ENCODE data around the gene RNF17. TPM values are rescaled to one million over a fixed set of nuclear protein-coding genes. Genes with fewer than 3 reads are reported as not detected.

Gene RNF17
- total and polyA plus RNA-seq, 8 donors: 0.15 to 0.43 (median 0.18) TPM; not detected in 5

DNA sequence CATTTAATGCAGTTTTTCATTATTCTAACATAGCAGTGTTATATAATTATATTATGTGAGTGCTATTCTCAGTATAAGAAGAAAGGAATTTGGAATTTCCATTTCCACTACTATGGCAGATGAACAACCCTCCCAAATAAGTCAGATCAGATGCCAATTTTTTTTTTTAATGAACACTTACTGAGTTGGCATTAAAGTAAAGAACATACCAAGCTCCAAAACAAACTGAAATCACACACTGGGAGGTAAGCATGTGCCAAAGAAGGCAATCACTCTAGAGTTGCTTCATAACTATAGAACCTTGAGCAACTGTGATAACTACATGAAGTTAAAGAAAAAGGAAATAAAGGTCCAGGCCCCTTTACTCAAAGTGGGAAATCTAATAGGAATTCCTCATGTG, 90.3 kb downstream of the RNF17 start:
- no peak for DNase-seq
- intact Hi-C loops (cut with DNase I; ENCODE audit: low total_unique reads): no loop called here
- TF ChIP-seq POLR2A (IDR thresholded peaks at IDR 0.05): no peak
- TF ChIP-seq, protein P1, sequence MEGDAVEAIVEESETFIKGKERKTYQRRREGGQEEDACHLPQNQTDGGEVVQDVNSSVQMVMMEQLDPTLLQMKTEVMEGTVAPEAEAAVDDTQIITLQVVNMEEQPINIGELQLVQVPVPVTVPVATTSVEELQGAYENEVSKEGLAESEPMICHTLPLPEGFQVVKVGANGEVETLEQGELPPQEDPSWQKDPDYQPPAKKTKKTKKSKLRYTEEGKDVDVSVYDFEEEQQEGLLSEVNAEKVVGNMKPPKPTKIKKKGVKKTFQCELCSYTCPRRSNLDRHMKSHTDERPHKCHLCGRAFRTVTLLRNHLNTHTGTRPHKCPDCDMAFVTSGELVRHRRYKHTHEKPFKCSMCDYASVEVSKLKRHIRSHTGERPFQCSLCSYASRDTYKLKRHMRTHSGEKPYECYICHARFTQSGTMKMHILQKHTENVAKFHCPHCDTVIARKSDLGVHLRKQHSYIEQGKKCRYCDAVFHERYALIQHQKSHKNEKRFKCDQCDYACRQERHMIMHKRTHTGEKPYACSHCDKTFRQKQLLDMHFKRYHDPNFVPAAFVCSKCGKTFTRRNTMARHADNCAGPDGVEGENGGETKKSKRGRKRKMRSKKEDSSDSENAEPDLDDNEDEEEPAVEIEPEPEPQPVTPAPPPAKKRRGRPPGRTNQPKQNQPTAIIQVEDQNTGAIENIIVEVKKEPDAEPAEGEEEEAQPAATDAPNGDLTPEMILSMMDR (IDR thresholded peaks at IDR 0.05): no peak
- TF ChIP-seq EP300 (IDR thresholded peaks at IDR 0.05): no peak
- no peak for TF ChIP-seq POLR2AphosphoS5 (IDR thresholded peaks at IDR 0.05)

DNA sequence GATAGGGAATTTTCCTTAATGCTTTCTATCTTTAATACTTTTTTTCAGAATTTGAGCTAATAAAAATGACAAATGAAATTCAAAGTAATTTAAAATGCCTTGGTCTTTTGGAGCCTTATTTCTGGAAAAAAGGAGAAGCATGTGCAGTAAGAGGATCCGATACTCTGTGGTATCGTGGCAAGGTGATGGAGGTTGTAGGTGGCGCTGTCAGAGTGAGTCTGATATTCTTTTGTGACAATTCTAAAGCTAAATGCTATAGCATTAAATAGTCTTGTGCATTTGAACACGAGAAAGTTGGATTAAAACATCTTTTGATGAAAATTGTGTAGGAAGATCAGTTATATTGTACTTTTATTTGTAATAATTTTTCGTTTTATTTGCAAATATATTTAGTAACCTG, 95.0 kb downstream of the RNF17 start:
- WGBS, 5 donors: 72 to 82% (median 79%) methylated on average over 5 of the region's 5 CpGs
- Histone ChIP-seq H3K36me3 (no peaks in the 10 kb centered on the region), H3K9me3 (no peaks in the 10 kb centered on the region), H3K4me3 (no peak overlapping the region), H3K4me1 (no peaks in the 10 kb centered on the region), H3K27me3 (peaks cover 0 to 4% (median 0%) of the 10 kb centered on the region in 3 donors), H3K27ac (no peak overlapping the region)
- DNase-seq: no peak
- TF ChIP-seq POLR2A (IDR thresholded peaks at IDR 0.05): no peak
- TF ChIP-seq, protein P1 (IDR thresholded peaks at IDR 0.05): no peak
- TF ChIP-seq POLR2AphosphoS5 (IDR thresholded peaks at IDR 0.05): no peak
- no peak for TF ChIP-seq EP300 (IDR thresholded peaks at IDR 0.05)
- intact Hi-C loops (cut with DNase I; ENCODE audit: low total_unique reads): no loop called here

More for the DNA sequence above, 90.3 kb downstream of the RNF17 start:
- Histone ChIP-seq H3K36me3 (no peaks in the 10 kb centered on the region), H3K9me3 (no peaks in the 10 kb centered on the region), H3K27me3 (peaks cover 0 to 4% (median 0%) of the 10 kb centered on the region in 3 donors), H3K4me1 (no peaks in the 10 kb centered on the region), H3K4me3 (no peak overlapping the region), H3K27ac (no peak overlapping the region)

DNA sequence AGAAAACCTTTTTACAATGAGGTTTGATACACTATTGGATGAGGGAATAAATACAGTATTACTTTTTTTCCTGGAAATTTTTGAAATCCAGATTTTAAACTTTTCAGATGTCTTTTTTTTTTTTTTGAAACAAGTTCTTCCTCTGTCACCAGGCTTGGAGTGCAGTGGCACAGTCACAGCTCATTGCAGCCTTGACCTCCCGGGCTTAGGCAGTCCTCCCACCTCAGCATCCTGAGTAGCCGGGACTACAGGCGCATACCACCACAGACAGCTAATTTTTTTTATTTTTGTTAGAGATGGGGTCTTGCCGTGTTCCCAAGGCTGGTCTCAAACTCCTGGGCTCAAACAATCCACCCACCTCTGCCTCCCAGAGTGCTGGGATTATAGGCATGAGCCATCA, 96.8 kb downstream of the RNF17 start:
- H3K4me1 ChIP-seq: peaks cover 0 to 6% (median 0%) of the 10 kb centered on the region in 4 donors
- peaks cover 0 to 4% (median 0%) of the 10 kb centered on the region in 3 donors for H3K27me3 ChIP-seq
- no peaks in the 10 kb centered on the region for H3K36me3 ChIP-seq
- intact Hi-C loops (cut with DNase I; ENCODE audit: low total_unique reads): no loop called here
- H3K4me3 ChIP-seq: no peak overlapping the region
- DNase-seq: no peak
- TF ChIP-seq POLR2AphosphoS5 (IDR thresholded peaks at IDR 0.05) (no peak), POLR2A (IDR thresholded peaks at IDR 0.05) (no peak), EP300 (IDR thresholded peaks at IDR 0.05) (no peak)
- TF ChIP-seq, protein P1 (IDR thresholded peaks at IDR 0.05): no peak
- WGBS, 5 donors: 72 to 79% (median 77%) methylated on average over 4 of the region's 4 CpGs
- H3K9me3 ChIP-seq: no peaks in the 10 kb centered on the region
- no peak overlapping the region for H3K27ac ChIP-seq

DNA sequence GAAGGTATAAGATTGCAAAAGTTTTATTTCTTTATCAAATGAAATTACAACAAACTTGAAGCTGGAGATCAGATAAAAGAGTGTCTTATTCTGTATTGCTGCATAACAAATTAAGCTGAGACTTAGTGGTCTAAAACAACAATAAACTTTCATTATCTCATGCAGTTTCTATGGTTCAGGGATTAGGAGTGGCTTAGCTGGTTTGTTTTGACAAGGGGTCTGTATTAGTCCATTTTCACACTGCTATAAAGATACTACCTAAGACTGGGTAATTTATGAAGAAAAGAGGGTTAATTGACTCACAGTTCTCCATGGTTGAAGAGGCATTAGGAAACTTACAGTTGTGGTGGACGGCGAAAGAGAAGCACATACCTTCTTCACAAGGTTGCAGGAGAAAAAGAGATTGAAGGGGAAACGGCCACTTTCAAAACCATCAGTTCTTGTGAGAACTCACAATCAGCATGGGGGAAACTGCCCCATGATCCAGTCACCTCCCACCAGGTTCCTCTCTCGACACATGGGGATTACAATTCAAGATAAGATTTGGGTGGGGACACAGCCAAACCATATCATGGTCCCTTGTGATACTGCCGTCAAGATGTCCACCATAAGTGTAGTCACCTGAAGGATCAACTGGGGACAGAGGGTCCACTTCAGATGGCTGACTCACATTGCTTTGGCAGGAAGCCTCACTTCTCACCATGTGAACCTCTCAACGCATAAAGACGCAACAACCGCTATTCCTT, 97.8 kb downstream of the RNF17 start:
- TF ChIP-seq EP300 (IDR thresholded peaks at IDR 0.05) (no peak), POLR2A (IDR thresholded peaks at IDR 0.05) (no peak), POLR2AphosphoS5 (IDR thresholded peaks at IDR 0.05) (no peak)
- TF ChIP-seq, protein P1 (IDR thresholded peaks at IDR 0.05): no peak
- no peak for DNase-seq
- H3K9me3 ChIP-seq: no peaks in the 10 kb centered on the region
- H3K27ac ChIP-seq: no peak overlapping the region
- intact Hi-C loops (cut with DNase I; ENCODE audit: low total_unique reads): no loop called here
- no peak overlapping the region for H3K4me3 ChIP-seq
- H3K36me3 ChIP-seq: no peaks in the 10 kb centered on the region
- H3K27me3 ChIP-seq: peaks cover 0 to 4% (median 0%) of the 10 kb centered on the region in 3 donors
- H3K4me1 ChIP-seq: peaks cover 0 to 6% (median 0%) of the 10 kb centered on the region in 4 donors
- 84 to 86% (median 86%) methylated on average over 8 of the region's 8 CpGs for WGBS, 5 donors

Data from stomach (tissue), 9 donors.